Activated naive CD8-positive, alpha-beta T cell treated with anti-CD3 and anti-CD28 coated beads, Interleukin-2, amount 50 U/mL, for 16 hours (primary cell): ENCODE data around the gene FGR.
"Not testable (repeated sequence)": the region's sequence is repeated elsewhere in the genome, so short reads cannot be mapped to it uniquely, and the experiment has no call there.

ENCODE experiments used
- DNase-seq: peaks from one replicate; pipeline ENCODE4 v3.0.0-alpha.2; 2020; ENCODE audit warnings: low read depth, low spot score

Gene FGR

GRCh38 chr1:27634985-27635367, at the start of gene FGR:
FGR (minus strand) TSS chr1:27635185; CDS start chr1:27623916, 11,269 bp downstream.
- DNase-seq, result no peak

GRCh38 chr1:27684176-27684575, 49.2 kb upstream of the FGR start:
- no peak for DNase-seq

- DNase-seq, result no peak
These were observed 47.5 kb upstream of the FGR start for GRCh38 chr1:27682351-27682944.

- DNase-seq, result not testable (repeated sequence)
These were observed 46.6 kb upstream of the FGR start for GRCh38 chr1:27681580-27681979.

- DNase-seq, result not testable (repeated sequence)
These were observed 45.3 kb upstream of the FGR start for GRCh38 chr1:27680225-27680791.

GRCh38 chr1:27678747-27679146, 43.8 kb upstream of the FGR start:
- DNase-seq, result no peak

GRCh38 chr1:27676410-27676809, 41.4 kb upstream of the FGR start:
- DNase-seq, result no peak

GRCh38 chr1:27672750-27673112, 37.7 kb upstream of the FGR start:
- no peak for DNase-seq

GRCh38 chr1:27671964-27672749, 37.2 kb upstream of the FGR start, which contains the start of gene IFI6:
IFI6 (minus strand) TSS chr1:27672192; CDS start chr1:27669314, 2,878 bp downstream.
- DNase-seq, result peak; percentile 55

GRCh38 chr1:27669876-27670275, 34.9 kb upstream of the FGR start:
- no peak for DNase-seq

GRCh38 chr1:27668808-27669723, 34.1 kb upstream of the FGR start:
- peak; percentile 72 for DNase-seq

GRCh38 chr1:27668121-27668807, 33.3 kb upstream of the FGR start:
- no peak for DNase-seq

- DNase-seq, result no peak
These were observed 31.8 kb upstream of the FGR start for GRCh38 chr1:27666791-27667254.

GRCh38 chr1:27666294-27666693, 31.3 kb upstream of the FGR start:
- DNase-seq, result no peak

GRCh38 chr1:27665016-27665651, 30.1 kb upstream of the FGR start:
- DNase-seq, result no peak

GRCh38 chr1:27664291-27664690, 29.3 kb upstream of the FGR start:
- no peak for DNase-seq

- peak; percentile 83 for DNase-seq
These were observed 27.9 kb upstream of the FGR start for GRCh38 chr1:27662707-27663393.

GRCh38 chr1:27662261-27662660, 27.3 kb upstream of the FGR start:
- no peak for DNase-seq

- no peak for DNase-seq
These were observed 26.6 kb upstream of the FGR start for GRCh38 chr1:27661412-27662075.
